ENCODE data around the gene CHAF1B. TPM values are rescaled to one million over a fixed set of nuclear protein-coding genes. Genes with fewer than 3 reads are reported as not detected.
A peak's percentile ranks its signal among the peaks of the same experiment; 100 is the strongest.

CHAF1B gene
- total RNA-seq, 1 donor, result 2.4 TPM

GRCh38 chr21:36423771-36424433 lies 38.7 kb downstream of the CHAF1B start:
- DNase-seq (ENCODE audit: low read depth in 2 of 3, low spot score in 2 of 3), result peak in 2 of 3 donors; percentile 48 to 72

- no peak for DNase-seq (ENCODE audit: low read depth in 2 of 3, low spot score in 2 of 3)
Observed at GRCh38 chr21:36424592-36424991, 39.4 kb downstream of the CHAF1B start.

GRCh38 chr21:36425286-36425685 lies 40.1 kb downstream of the CHAF1B start:
- DNase-seq (ENCODE audit: low read depth in 2 of 3, low spot score in 2 of 3), result no peak

GRCh38 chr21:36427502-36427901 lies 42.3 kb downstream of the CHAF1B start:
- DNase-seq (ENCODE audit: low read depth in 2 of 3, low spot score in 2 of 3), result no peak

GRCh38 chr21:36428761-36429432 lies 43.7 kb downstream of the CHAF1B start:
- no peak for DNase-seq (ENCODE audit: low read depth in 2 of 3, low spot score in 2 of 3)

- DNase-seq (ENCODE audit: low read depth in 2 of 3, low spot score in 2 of 3), result peak; percentile 10 to 100 (median 99)
Observed at GRCh38 chr21:36429947-36430546, 44.9 kb downstream of the CHAF1B start.

- no peak for DNase-seq (ENCODE audit: low read depth in 2 of 3, low spot score in 2 of 3)
Observed at GRCh38 chr21:36430841-36431240, 45.6 kb downstream of the CHAF1B start.

- DNase-seq (ENCODE audit: low read depth in 2 of 3, low spot score in 2 of 3), result no peak
Observed at GRCh38 chr21:36431252-36431651, 46.1 kb downstream of the CHAF1B start.

GRCh38 chr21:36433059-36433709 lies 48.0 kb downstream of the CHAF1B start:
- no peak for DNase-seq (ENCODE audit: low read depth in 2 of 3, low spot score in 2 of 3)

GRCh38 chr21:36434144-36434543 lies 49.0 kb downstream of the CHAF1B start:
- DNase-seq (ENCODE audit: low read depth in 2 of 3, low spot score in 2 of 3), result no peak

- no peak for DNase-seq (ENCODE audit: low read depth in 2 of 3, low spot score in 2 of 3)
Observed at GRCh38 chr21:36436829-36437744, 51.9 kb downstream of the CHAF1B start.

- DNase-seq (ENCODE audit: low read depth in 2 of 3, low spot score in 2 of 3), result peak in 2 of 3 donors; percentile 63 to 69
Observed at GRCh38 chr21:36437745-36438128, 52.5 kb downstream of the CHAF1B start.

GRCh38 chr21:36441715-36442114 lies 56.5 kb downstream of the CHAF1B start:
- no peak for DNase-seq (ENCODE audit: low read depth in 2 of 3, low spot score in 2 of 3)

- DNase-seq (ENCODE audit: low read depth in 2 of 3, low spot score in 2 of 3), result no peak
Observed at GRCh38 chr21:36446301-36446700, 61.1 kb downstream of the CHAF1B start.

GRCh38 chr21:36450511-36450910 lies 65.3 kb downstream of the CHAF1B start:
- DNase-seq (ENCODE audit: low read depth in 2 of 3, low spot score in 2 of 3), result no peak

GRCh38 chr21:36451506-36451905 lies 66.3 kb downstream of the CHAF1B start:
- DNase-seq (ENCODE audit: low read depth in 2 of 3, low spot score in 2 of 3), result no peak

- DNase-seq (ENCODE audit: low read depth in 2 of 3, low spot score in 2 of 3), result peak in 1 of 3 donors; percentile 35
Observed at GRCh38 chr21:36452281-36452825, 67.2 kb downstream of the CHAF1B start.

- DNase-seq (ENCODE audit: low read depth in 2 of 3, low spot score in 2 of 3), result peak in 1 of 3 donors; percentile 32
Observed at GRCh38 chr21:36454093-36454531, 68.9 kb downstream of the CHAF1B start.

- DNase-seq (ENCODE audit: low read depth in 2 of 3, low spot score in 2 of 3), result no peak
Observed at GRCh38 chr21:36454706-36455105, 69.5 kb downstream of the CHAF1B start.
